HepG2 (cell line): ENCODE results near the gene HYAL1. TPM values are rescaled to one million over a fixed set of nuclear protein-coding genes. Genes with fewer than 3 reads are reported as not detected.
A peak's percentile ranks its signal among the peaks of the same experiment; 100 is the strongest.

Source experiments
- CHD2 ChIP-seq: IDR thresholded peaks from 2 replicates; pipeline ENCODE4 v1.6.1; 2011; ENCODE audit warnings: low read depth, low read length, improper control_type of control experiment
- CREBL2 ChIP-seq: sonication (generic); formaldehyde crosslinking; IDR thresholded peaks from 2 replicates; pipeline ENCODE4 v1.8.1; 2023; ENCODE audit warnings: missing genetic modification reagents, mild to moderate bottlenecking, borderline replicate concordance
- GLI4 ChIP-seq: sonication (generic); formaldehyde crosslinking; IDR thresholded peaks from 2 replicates; pipeline ENCODE4 v1.5.1; 2020; ENCODE audit warnings: missing genetic modification reagents, mild to moderate bottlenecking, moderate library complexity, borderline replicate concordance
- HMG20B ChIP-seq: conservative IDR thresholded peaks from 2 replicates; pipeline ENCODE4 v1.6.1; 2016; ENCODE audit warnings: missing genetic modification reagents, missing compliant biosample characterization
- IRF2 ChIP-seq: IDR thresholded peaks from 2 replicates; pipeline ENCODE4 v1.6.1; 2018; ENCODE audit warnings: missing genetic modification reagents, missing compliant biosample characterization
- LCORL ChIP-seq, 2 experiments: fragments of 450-650 bp in 1 of 2; sonication (generic) in 1 of 2; formaldehyde crosslinking in 1 of 2; IDR thresholded peaks; 2 replicates each; pipeline versions ENCODE4 v1.5.0 to v1.6.1; 2017 to 2020; ENCODE audit warnings: antibody characterized with exemption in 1 of 2, missing genetic modification reagents in 1 of 2
- MED1 ChIP-seq: sonication (generic); formaldehyde crosslinking; IDR thresholded peaks from 2 replicates; pipeline ENCODE4 v1.4.0; 2020; ENCODE audit warnings: missing genetic modification reagents
- MXD4 ChIP-seq: IDR thresholded peaks from 2 replicates; pipeline ENCODE4 v1.6.1; 2016; ENCODE audit warnings: mild to moderate bottlenecking, missing biosample characterization, missing genetic modification reagents
- MYPOP ChIP-seq: sonication (generic); formaldehyde crosslinking; IDR thresholded peaks from 2 replicates; pipeline ENCODE4 v1.8.1; 2023; ENCODE audit warnings: mild to moderate bottlenecking, moderate library complexity, missing genetic modification reagents
- SAP130 ChIP-seq: IDR thresholded peaks from 2 replicates; pipeline ENCODE4 v1.6.1; 2016; ENCODE audit warnings: low read depth
- SIX4 ChIP-seq: sonication (generic); formaldehyde crosslinking; IDR thresholded peaks from 2 replicates; pipeline ENCODE4 v1.4.0; 2020; ENCODE audit warnings: missing genetic modification reagents
- SKI ChIP-seq: fragments of 450-650 bp; IDR thresholded peaks from one replicate; pipeline ENCODE4 v1.6.1; 2018; ENCODE audit warnings: mild to moderate bottlenecking; ENCODE audit not compliant: partially characterized antibody
- TBX2 ChIP-seq: sonication (generic); formaldehyde crosslinking; IDR thresholded peaks from 2 replicates; pipeline ENCODE4 v1.5.0; 2020; ENCODE audit warnings: missing genetic modification reagents, mild to moderate bottlenecking, borderline replicate concordance
- TCF12 ChIP-seq, 2 experiments: fragments of 450-650 bp in 1 of 2; sonication (generic) in 1 of 2; formaldehyde crosslinking in 1 of 2; IDR thresholded peaks; 2 replicates each; pipeline versions ENCODE4 v1.6.1 to v1.8.0; 2017 to 2022; ENCODE audit warnings: antibody characterized with exemption in 1 of 2, mild to moderate bottlenecking in 1 of 2, missing genetic modification reagents in 1 of 2, moderate library complexity in 1 of 2
- TEAD2 ChIP-seq: sonication (generic); formaldehyde crosslinking; IDR thresholded peaks from 2 replicates; pipeline ENCODE4 v1.9.0; 2021; ENCODE audit warnings: missing genetic modification reagents
- XBP1 ChIP-seq: sonication (generic); formaldehyde crosslinking; IDR thresholded peaks from 2 replicates; pipeline ENCODE4 v1.5.0; 2020; ENCODE audit warnings: missing genetic modification reagents
- ZBTB39 ChIP-seq: sonication (generic); formaldehyde crosslinking; IDR thresholded peaks from 2 replicates; pipeline ENCODE4 v1.5.0; 2020; ENCODE audit warnings: missing genetic modification reagents
- ZNF235 ChIP-seq: sonication (generic); formaldehyde crosslinking; IDR thresholded peaks from 2 replicates; pipeline ENCODE4 v1.8.1; 2023; ENCODE audit warnings: mild to moderate bottlenecking, missing genetic modification reagents, borderline replicate concordance
- ZNF275 ChIP-seq: sonication (generic); formaldehyde crosslinking; IDR thresholded peaks from 2 replicates; pipeline ENCODE4 v1.8.0; 2022; ENCODE audit warnings: missing genetic modification reagents, mild to moderate bottlenecking, inconsistent platforms, borderline replicate concordance
- ZNF543 ChIP-seq: sonication (generic); formaldehyde crosslinking; IDR thresholded peaks from 2 replicates; pipeline ENCODE4 v1.4.0; 2020; ENCODE audit warnings: mild to moderate bottlenecking, missing genetic modification reagents
- ZNF768 ChIP-seq: sonication (generic); formaldehyde crosslinking; IDR thresholded peaks from 2 replicates; pipeline ENCODE4 v1.4.0; 2020; ENCODE audit warnings: missing genetic modification reagents
- ZNF788 ChIP-seq: sonication (generic); formaldehyde crosslinking; IDR thresholded peaks from 2 replicates; pipeline ENCODE4 v1.5.0; 2020; ENCODE audit warnings: mild to moderate bottlenecking, missing genetic modification reagents, borderline replicate concordance
- polyA plus RNA-seq, 8 experiments: library from polyadenylated mRNA; depleted of rRNA in 3 of 8; stranded (reverse) in 7 of 8; unstranded in 1 of 8; fragments of >200 nt; fragmentation: Illumina TruSeq in 4 of 8; extraction: Trizol in 4 of 8; gene quantifications; 2 replicates each; pipeline versions ENCODE4 v1.2.1 to v1.2.3, GENCODE V29; 2011 to 2016; ENCODE audit warnings: low read depth in 4 of 8, missing spikeins in 1 of 8, mixed read lengths in 1 of 8; ENCODE audit not compliant: insufficient read depth in 1 of 8
- total RNA-seq, 5 experiments: library from RNA; depleted of rRNA; stranded (reverse); fragments of >200 nt; fragmentation: Illumina TruSeq; extraction: Trizol; gene quantifications; 2 replicates each; pipeline ENCODE4 v1.2.3, GENCODE V29; 2016; ENCODE audit warnings: low read depth in 1 of 5

HYAL1 gene
- total and polyA plus RNA-seq, 2 of the 13 experiments (the other 11 are each of a cell fraction or from before 2014, with no cell fraction given): 76.5 to 193 TPM

GRCh38 chr3:50264383-50264963 is 38.9 kb downstream of the HYAL1 start (continued):
- TF ChIP-seq ZBTB39 (CRISPR knock-in tag): 0 out of 2 replicates have a peak, but pooled peaks have one; percentile 18
- TF ChIP-seq LCORL (IDR thresholded peaks at IDR 0.05): peak; percentile 18; the same call in 1 of the 2 replicates
- peak; percentile 67 for TF ChIP-seq LCORL (CRISPR knock-in tag; IDR thresholded peaks at IDR 0.05)
- no peak for TF ChIP-seq CHD2
- 0 out of 2 replicates have a peak, but pooled peaks have one; percentile 21 for TF ChIP-seq SIX4 (CRISPR knock-in tag)
- peak; percentile 34 for TF ChIP-seq SKI
- TF ChIP-seq ZNF768 (CRISPR knock-in tag): no peak
- 0 out of 2 replicates have a peak, but pooled peaks have one; percentile 45 for TF ChIP-seq ZNF543 (CRISPR knock-in tag)
- TF ChIP-seq TBX2 (CRISPR knock-in tag): peak; percentile 38; the same call in 1 of the 2 replicates
- TF ChIP-seq ZNF235 (CRISPR knock-in tag): 0 out of 2 replicates have a peak, but pooled peaks have one; percentile 35
- no peak for TF ChIP-seq TEAD2 (CRISPR knock-in tag)
- 0 out of 2 replicates have a peak, but pooled peaks have one; percentile 17 for TF ChIP-seq MYPOP
- TF ChIP-seq HMG20B (CRISPR knock-in tag): 0 out of 2 replicates have a peak, but pooled peaks have one; percentile 23
- peak; percentile 58 for TF ChIP-seq MED1 (CRISPR knock-in tag)
- TF ChIP-seq XBP1 (CRISPR knock-in tag): no peak
- 0 out of 2 replicates have a peak, but pooled peaks have one; percentile 31 for TF ChIP-seq ZNF788 (CRISPR knock-in tag)
- TF ChIP-seq TCF12 (IDR thresholded peaks at IDR 0.05): no peak
- TF ChIP-seq TCF12 (CRISPR knock-in tag; IDR thresholded peaks at IDR 0.05): peak; percentile 68; the same call in 1 of the 2 replicates
- TF ChIP-seq IRF2 (CRISPR knock-in tag): peak; percentile 72; the same call in 1 of the 2 replicates
- peak; percentile 87 for TF ChIP-seq SAP130 (CRISPR knock-in tag)
- no peak for TF ChIP-seq MXD4 (CRISPR knock-in tag)
- no peak for TF ChIP-seq CREBL2 (CRISPR knock-in tag)
- TF ChIP-seq GLI4: no peak
- no peak for TF ChIP-seq ZNF275
